GM12892 (cell line): Measurements from ENCODE around the gene SCAPER.
"Not testable (repeated sequence)": the region's sequence is repeated elsewhere in the genome, so short reads cannot be mapped to it uniquely, and the experiment has no call there.

ENCODE experiments used
- DNase-seq: peaks from one replicate; pipeline ENCODE4 v3.0.0; 2011; ENCODE audit not compliant: insufficient read length
- FAIRE-seq: peaks from 2 replicates; lab custom pipeline; 2011; peaks lifted over from hg19 to GRCh38; lab: Jason Lieb, UNC
- POLR2A ChIP-seq: IDR thresholded peaks from 2 replicates; pipeline ENCODE4 v1.6.1; 2011; ENCODE audit warnings: low read depth, low read length, control low read depth
- POLR2AphosphoS5 ChIP-seq: IDR thresholded peaks from 2 replicates; pipeline ENCODE4 v1.6.1; 2011; ENCODE audit warnings: low read depth, low read length, control low read depth
- TAF1 ChIP-seq: IDR thresholded peaks from 2 replicates; pipeline ENCODE4 v1.6.1; 2011; ENCODE audit warnings: low read depth, mild to moderate bottlenecking, control low read depth, low read length, borderline replicate concordance

Gene SCAPER

DNA sequence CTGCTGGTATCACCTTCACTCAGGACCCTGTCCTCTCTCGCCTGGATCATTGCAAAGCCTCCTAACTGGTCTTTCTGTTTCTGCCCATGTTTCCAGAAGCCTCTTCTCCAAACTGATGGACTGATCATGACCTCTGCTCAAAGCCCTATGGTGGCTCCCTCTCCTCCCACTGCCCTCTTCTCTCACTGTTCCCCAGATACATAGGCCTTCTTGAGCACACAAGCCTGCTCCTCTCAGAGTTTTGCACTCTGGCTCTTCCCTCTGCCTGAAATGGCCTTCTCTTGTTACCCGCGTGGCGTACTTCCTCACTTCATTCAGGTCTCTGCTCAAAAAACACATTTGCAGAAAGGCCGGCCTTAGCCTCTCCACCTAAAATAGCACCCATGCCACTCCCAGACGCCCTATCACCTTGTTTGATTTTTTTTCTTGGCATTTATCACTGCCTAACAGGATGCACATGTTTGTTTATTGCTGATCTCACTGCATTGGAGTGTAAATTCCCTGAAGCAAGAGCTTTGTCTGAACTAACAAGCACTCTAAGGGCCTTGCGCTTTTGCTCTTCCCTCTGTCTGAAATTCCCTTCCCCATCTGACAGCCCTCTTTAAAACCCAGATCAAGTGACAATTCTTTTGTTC, 592.5 kb downstream of the SCAPER start:
- DNase-seq (no peak), FAIRE-seq (no peak)

DNA sequence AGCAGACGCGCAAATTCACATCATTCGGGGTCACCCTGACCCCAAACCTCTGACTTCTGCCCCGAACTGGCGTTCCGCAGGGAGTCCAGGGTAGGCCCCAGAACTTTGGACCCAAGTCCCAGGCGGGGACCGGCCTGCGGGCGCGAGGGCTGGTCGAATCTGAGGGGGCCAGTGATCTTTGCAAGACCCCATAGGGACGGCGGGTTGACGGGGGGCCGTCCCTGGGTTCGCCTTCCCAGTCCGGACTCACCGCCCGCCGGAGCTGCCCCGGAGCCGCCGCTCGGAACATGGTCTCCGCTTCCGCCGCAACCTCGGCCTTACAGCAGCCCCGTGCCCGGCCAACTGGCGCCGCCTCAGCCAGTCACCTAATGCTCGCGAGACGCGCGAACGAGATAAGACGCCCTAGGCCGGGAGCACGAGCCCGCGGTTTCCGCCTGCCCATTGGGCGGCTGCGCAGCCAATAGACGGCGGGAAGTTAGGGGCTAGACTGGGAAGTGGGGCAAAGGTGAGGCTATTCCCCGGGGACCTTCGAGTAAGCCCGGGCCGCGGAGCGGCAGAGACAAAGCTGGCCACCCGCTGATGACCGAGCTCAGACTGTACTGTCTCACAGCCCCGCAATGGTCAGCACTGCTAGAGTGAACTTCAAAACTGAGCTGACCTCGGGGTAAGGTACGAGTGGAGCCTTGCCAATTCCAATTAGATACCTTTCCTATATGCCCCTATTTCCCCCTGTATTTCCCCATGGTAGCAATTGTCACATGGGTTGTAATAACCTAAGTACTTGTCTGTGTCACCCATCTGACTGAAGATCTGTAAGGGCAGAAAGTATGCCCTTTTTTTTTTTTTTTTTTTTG, 593.8 kb downstream of the SCAPER start, which contains the start of gene ETFA:
ETFA (minus strand) TSS at position 370 of the 854 bp plus-strand sequence; CDS start at position 289, 81 bp downstream.
- DNase-seq: peak; percentile 99
- TF ChIP-seq TAF1 (peak; percentile 91), POLR2AphosphoS5 (peak; percentile 94), POLR2A (peak; percentile 97)
- FAIRE-seq: peak; percentile 97

More for the DNA sequence above, 592.5 kb downstream of the SCAPER start:
- TF ChIP-seq POLR2AphosphoS5: no peak
- TF ChIP-seq TAF1: no peak
- TF ChIP-seq POLR2A: no peak

DNA sequence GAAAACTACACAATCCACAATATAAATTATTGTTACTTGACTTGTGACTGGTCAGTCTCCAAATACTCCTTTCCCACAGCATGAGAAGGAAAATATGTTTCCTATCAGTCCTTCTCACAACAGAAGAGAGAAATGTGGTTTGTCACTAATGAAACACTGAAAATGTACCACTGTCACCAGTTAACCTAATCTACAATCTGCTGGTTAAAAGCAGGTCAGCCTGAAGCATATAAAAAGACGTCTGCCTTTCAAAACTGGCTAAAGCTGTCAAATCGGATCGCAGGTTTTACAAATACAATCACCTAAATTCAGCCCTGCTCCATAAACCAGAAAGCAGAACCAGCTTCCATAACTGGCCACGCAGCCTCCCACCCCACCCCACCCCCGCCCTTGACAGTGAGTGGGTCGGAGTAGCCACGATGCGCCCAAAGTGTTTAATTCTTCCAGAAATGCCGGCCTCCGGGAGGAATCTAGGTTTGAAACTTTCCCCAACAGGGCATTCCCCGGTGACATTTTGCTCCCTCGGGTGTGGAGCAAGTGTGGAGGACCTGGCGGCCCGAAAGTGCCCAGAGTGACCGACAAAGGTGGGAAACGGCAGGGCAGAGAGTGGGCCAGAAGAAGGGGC, 594.6 kb downstream of the SCAPER start:
- DNase-seq: no peak
- no peak for FAIRE-seq
- TF ChIP-seq TAF1 (no peak), POLR2A (no peak), POLR2AphosphoS5 (no peak)

DNA sequence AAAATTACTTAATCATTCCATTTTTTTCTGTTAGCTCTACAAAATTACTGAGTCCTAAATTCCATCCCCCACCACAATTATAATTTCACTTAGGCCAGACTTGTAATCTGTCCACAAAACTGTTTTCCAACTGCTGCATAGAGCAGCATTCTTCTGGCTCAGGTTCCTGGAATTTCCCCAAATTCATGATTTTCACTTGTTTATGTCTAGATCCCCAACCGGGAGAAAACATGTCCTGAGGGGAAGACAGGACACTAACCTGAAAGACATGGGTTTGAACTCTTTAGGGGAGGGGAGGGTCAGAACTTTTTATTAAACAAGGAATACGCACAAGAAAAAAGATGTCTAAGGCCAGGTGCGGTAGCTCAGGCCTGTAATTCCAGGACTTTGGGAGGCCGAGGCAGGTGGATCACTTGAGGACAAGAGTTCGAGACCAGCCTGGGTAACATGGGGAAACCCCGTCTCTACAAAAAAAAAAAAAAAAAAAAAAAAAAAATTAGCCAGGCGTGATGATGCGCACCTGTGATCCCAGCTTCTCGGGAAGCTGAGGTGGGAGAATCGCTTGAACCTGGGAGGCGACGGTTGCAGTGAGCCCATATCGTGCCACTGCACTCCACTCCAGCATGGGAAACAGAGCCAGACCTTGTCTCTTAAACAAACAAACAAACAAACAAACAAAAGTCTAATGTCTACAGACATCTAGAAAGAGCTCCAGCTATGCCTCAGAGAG, 595.4 kb downstream of the SCAPER start:
- TF ChIP-seq POLR2AphosphoS5: no peak
- no peak for TF ChIP-seq TAF1
- TF ChIP-seq POLR2A: no peak
- no peak for DNase-seq
- FAIRE-seq: no peak

DNA sequence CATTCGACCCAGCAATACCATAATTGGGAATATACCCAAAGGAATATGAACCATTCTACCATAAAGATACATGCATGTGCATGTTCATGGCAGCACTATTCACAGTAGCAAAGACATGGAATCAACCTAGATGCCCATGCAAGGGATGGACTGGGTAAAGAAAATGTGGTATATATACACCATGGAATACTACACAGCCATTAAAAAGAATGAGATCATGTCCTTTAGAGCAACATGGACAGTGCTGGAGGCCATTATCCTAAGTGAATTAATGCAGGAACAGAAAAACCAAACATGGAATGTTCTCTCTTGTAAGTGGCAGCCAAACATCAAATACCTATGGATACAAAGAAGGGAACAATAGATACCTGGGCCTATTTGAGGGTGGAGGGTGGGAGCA, 601.2 kb downstream of the SCAPER start:
- FAIRE-seq: no peak
- no peak for DNase-seq
- TF ChIP-seq POLR2AphosphoS5 (no peak), TAF1 (no peak), POLR2A (no peak)

DNA sequence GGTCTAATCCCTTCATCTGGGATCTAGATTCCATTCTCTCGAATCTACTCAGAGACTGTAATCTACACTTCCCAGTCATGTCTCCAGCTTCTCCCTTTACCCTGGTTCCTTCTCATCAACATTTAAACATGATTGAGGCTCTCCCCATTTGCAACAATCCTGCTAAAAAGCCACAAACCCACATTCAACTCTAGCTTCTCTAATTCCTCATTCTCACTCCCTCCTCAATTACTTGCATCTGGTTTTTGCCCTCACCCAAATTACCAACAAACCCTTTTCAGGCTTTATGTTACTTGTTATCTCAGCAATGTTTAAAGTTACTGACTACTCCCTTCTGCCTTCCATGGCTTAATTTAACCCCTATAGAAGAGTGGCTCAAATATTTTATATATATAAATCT, 605.4 kb downstream of the SCAPER start:
- TF ChIP-seq TAF1 (no peak), POLR2A (no peak), POLR2AphosphoS5 (no peak)
- no peak for FAIRE-seq
- DNase-seq: no peak

DNA sequence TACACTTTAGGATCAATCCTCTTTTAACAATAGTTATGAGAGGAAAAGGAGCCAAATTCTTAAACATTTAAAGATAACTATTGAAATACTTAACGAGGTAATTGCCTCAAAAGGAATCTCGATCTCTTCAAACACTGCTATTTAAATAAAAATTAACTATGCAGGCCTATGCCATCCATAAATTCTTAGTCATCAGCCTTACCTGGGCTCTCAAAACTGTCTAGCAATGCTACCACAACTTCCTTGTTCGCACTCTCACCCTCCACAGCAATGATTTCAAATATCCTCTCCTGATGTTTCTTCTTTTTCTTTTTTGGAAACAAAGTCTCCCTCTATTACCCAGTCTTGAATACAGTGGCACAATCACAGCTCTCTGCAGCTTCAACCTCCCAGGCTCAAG, 606.2 kb downstream of the SCAPER start:
- no peak for TF ChIP-seq TAF1
- no peak for TF ChIP-seq POLR2A
- no peak for TF ChIP-seq POLR2AphosphoS5
- FAIRE-seq: no peak
- DNase-seq: no peak

DNA sequence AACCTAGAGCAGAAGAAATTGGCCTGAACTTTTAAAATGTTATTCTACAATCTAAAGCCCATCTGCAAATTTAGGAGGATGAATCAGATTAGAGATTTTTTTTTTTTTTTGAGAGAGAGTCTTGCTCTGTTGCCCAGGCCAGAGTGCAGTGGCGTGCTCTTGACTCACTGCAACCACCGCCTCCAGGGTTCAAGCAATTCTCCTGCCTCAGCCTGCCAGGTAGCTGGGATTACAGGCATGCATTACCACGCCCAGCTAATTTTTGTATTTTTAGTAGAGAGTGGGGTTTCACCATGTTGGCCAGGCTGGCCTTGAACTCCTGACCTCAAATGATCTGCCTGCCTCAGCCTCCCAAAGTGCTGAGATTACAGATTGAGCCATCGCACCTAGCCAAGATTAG, 607.2 kb downstream of the SCAPER start:
- not testable (repeated sequence) for FAIRE-seq, DNase-seq
